Measurements from ENCODE around the gene RAVER2.

Gene RAVER2

DNA sequence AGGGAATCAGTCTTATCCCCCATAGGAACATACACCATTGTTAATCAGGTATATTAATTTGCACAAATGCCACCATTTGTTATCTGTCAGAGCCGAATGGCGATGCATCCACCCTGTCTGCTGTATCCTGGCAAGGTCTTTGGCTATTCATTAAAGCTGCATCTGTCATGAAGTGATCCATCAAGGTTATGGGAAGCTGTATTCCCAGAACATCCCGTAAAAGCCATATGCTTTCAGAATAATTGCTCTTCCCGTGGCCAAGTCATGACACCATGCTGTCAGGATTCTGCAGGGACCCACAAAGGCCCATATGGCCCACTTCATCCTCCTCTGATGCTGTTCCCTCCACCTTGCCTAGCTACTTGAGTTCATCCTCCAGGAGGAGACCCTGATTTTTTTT is 103.9 kb downstream of the RAVER2 start:
- no peak for FAIRE-seq

DNA sequence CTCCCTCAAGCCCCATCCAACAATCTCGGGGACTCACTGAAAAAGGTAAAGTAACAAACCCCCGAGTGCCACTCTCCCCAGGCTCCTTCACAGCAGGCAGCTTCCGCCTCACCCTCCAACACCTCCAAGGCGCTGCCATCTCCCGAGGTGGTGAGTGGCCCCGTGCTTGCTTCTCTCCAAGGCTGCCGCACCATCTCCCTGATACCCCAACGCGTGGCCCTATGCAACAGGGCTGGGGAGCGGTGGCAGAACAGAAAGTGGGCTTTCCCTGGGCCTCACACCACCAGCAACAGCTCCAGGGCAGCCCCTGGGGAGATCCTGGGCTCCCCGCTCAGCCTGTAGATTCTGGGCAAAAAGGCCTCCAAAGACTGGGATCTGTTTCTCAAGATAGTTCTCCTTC is 105.1 kb downstream of the RAVER2 start:
- FAIRE-seq, result no peak

DNA sequence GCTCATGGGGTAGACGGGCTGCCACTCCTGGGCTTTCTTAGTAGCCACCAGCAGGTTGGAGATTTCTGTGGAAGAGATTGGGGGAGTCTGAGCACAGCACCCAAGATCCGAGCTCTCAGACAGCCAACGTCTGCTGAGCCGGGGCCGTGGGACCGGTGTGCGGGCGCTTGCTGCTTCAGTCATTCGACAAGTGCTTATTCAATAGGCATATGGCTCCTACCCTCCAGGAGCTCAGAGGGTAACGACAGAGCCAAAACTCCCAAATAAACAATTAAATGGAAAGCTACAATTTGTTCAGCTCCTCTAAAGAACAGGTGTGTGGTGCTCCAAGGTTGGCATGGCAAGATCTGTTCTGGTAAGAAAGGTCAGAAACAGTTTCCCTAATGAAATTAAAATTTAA is 106.0 kb downstream of the RAVER2 start:
- no peak for FAIRE-seq

DNA sequence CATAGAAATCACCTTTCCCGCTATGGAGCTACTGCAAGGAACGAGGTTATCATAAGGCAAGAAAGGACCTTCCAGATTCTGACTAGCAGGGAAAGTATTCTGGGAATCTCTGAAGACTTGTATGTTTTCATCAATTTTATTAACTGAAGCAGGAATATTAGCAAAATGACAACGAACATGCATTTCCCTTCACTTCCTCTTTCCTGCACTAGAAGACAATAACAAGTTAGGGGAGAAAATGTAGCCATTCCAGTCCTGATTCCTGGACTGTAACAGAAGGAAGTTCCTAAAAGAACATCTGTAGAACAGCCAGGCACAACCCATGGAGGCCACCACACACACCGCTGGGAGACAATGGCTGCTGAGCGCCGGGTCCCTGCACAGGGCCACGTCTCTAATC is 106.8 kb downstream of the RAVER2 start:
- no peak for FAIRE-seq

DNA sequence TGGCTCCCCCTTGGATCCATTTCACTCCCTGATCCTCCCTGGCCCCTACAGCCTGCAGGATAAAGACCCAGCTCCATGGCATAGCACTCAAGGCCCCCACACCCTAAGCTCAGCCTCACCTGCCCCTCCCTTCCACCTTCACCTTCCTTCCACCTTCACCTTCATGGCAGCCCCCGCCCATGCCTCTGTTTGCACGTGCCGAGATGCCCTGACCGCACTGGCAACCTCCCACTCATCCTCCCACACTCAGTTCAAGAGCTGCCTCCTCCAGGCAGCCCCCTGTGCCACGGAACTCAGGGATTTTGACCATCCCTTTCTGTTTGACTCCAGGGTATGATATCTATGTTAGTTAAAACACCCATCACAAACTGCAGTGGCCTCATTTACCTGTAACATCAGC is 109.8 kb downstream of the RAVER2 start:
- FAIRE-seq, result no peak

DNA sequence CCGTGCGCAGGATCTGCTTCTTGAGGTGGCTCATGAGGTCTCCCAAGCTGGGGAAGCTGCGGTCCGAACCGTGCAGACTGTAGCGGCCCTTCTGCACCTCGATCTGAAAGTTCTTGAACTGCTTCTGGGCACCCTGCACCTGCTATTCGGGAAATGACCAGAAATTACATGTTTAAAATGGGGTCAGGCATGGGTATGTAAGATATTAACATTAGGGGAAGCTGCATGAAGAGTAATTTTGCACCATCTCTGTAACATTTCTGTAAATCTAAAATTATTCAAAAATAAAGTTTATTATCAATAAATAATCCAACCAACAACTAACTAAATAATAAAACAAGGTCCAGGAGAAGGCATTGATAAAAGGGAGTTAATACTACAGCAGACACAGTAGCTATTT is 110.7 kb downstream of the RAVER2 start:
- FAIRE-seq, result no peak

DNA sequence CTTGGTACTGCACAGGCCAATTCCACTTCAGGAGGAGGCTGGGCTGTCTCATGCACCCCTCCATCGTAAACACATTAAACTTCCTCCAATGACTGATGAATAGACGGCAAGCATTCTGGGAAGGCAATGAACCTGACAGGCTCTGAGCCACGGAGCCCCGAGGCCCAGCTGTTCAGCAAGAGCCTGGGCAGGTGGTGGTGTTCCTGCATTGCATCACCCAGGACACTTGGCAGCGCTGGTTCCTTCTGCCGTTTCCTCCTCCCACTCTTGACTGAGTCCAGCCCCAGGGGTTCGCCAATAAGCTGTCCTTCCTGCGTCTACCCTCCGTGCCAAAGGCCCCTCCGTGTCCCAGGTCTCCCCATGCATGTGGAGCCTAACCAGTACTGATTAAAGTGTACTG is 111.7 kb downstream of the RAVER2 start:
- FAIRE-seq, result no peak

DNA sequence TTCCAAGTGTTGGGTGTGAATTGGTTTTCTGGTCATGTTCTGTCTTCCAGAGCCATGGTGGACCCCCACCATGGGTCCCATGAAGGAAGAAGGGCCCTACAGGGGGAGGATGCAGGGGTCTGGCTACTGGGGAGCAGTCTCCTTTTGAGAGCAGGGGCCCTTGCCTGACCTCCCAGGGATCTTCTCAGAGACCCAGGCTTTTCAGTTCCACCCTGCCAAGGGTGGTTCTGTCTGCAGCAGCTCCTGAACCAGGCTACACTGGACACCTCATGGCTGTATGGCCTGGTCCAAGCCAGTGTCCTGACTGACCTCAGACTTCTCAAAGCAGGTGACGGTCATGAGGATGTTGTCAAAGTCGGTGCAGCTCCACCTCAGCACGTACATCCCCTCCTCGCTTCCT is 112.5 kb downstream of the RAVER2 start:
- FAIRE-seq, result no peak

DNA sequence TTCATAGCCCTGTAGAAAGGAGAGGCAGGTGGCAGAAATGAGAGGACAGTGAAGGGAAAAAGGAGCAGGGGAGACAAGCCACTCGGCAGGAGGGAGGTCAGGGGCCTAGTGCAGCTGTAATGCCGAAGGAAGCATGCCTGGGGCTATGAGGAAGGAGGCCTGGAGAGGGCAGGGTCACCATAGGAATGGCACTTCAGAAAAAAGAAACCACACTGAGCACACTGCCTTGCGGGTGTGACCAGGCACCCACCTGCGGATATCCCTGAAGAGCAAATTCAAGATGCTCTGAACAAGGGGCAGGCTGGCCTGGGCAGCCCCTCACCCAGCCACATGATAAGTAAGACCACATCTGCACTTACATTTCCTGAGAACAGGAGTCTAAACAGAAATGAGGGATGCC is 116.7 kb downstream of the RAVER2 start:
- no peak for FAIRE-seq

DNA sequence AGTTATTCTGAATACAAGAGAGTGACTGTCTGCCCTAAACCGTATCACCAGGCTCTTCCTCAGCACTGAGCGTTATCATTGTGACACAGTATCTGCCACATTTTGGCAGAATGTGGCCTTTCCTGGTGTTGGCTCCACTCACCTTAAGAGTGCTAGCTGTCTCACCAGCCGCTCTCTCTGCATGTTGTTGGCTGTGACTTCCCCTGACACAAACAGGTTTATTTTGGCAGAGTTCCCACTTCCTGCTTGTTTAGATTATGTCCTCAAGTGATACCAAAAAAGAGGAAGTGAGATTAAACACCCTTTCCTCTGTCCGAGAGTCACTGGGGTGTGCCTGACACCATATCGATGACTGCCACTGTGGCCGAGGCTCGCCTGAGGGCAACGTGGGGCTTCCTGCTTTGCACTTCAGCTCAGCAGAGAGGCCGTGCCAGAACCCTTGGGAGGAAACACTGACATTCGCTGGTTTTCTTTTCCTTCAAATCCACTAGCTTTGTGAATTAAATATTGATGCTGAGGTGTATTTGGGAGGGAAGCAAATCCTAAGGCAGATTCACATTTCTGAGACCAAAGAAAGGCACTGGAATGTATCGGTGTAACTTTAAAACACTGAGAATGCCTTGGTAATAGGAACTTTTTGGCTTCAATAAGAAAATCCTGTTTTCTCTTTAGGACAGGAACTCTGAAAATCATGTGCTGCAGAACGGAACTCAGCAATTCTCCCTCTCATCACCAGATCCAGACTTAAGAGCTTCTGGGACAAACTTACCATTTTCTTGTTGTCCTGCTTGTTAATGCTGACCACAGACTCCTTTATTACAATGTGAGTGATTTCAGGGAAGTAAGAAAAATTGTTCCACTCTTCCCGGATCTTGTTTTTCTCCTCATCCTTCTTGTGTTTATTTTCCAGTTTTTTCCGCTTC is 119.4 kb downstream of the RAVER2 start:
- no peak for FAIRE-seq

DNA sequence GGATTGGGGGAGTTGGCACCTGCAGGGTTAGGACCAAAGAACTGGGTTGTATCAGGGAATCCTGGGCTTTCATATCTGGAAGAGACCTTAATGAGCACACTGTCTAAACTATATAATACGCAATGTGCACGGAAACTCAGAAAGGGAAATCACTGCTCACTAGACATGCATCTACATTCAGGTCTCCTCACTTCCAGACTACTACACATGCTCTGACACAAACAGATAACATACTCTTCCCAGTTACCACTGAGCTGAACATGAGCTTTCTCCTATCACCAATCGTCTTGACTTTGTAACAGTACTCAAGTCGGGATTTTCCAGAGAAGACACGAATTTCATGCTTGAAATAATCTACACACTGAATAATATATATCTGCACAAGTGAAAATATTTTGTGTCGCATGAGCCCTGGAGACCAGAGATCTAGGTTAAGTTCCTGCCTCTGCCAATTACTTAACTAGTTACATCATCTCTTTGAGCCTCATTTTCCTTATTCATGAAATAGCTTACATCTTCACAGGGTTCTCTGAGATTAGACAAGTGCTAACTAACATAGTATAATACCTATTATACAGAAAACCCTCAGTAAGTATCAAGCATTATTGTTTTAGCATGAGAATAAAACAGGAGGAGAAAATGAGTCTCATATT is 120.4 kb downstream of the RAVER2 start:
- FAIRE-seq, result no peak

DNA sequence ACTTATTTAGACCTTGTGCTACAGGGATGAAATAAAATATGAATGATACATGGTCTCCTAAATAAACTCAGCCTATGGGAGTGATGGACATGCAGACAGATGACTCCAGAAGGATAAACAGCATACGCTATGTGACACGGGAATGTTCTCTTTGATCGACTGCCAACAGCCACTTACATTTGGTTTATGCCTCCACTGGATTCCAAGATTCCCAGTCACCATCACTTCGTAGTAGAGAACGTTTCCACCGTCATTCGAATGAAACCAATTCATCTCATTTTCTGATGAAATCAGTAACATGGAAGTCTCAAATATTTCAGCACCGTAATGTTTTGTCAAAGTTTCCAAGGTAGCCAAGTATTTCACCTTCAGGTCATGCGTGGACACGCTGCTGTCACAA is 121.8 kb downstream of the RAVER2 start:
- FAIRE-seq, result no peak

DNA sequence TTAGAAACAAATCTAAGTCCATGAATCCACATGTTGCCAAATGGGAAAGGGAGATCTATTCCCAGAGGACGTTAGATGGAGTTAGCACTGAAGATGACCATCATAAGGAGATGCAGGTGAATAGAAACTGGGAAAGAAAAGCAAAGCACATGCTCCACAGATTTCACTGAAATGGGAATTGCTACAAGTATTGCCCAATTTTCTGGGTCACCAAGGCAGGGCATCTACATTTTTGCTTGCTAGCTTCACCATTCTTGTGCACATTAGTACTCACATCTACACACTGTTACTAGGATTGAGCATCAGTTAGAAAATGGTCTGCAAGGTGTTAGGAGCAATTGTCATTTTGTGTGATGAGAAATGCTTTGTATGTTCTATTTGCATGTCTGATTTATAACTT is 122.4 kb downstream of the RAVER2 start:
- FAIRE-seq, result no peak

DNA sequence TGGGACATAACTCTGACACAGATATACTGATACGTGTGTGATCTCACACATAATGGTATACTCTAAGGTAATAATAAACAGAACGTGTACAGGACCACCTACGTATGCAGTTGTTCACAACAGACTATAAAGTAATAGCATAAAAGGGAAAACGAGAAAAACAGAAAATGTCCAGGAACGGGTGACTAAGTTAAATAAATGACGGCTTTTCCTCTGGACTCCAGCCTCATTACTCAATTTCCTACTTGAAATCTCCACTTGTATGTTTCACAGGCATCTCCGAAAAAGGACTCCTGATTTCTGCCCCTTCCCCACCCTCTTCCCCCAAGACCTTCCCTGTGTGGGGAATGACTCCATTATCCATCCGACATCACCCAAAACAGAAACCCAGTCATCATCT is 126.4 kb downstream of the RAVER2 start:
- no peak for FAIRE-seq

DNA sequence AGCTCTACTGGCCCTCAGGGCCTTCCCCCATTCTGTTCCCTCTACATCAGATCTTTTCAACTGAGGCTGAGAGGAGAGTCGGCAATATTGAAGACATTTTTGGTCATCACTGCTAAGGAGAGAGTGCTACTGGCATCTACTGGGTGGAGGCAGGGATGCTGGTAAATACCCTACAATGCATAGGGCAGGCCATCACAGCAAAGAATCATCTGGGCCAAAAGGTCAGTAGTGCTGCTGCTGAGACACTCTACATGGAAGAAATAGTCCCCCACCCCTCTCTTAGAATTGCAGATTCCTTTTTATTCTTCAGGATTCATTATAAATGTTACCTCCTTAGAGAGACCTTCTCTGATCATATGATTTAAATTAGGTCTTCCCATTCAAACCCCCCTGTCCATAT is 127.2 kb downstream of the RAVER2 start:
- no peak for FAIRE-seq

DNA sequence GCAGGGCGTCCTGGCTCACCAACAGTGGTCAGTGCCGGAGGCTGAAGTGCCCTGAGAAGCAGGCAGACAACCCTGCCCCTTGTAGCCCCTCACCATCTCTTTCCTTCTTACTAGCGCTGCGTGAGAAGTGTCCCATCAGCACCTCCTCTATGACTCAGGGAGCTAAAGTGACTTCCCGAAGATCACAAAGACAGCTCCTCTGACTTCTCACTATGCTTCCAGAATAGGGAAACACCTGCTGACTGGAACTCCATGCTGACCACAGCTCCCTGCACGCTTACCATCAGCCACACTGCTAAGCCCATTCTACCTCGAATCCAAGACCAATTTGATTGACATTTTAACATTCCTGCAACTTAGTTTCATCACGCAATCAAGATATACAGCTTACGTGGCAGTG is 128.7 kb downstream of the RAVER2 start:
- FAIRE-seq, result no peak

DNA sequence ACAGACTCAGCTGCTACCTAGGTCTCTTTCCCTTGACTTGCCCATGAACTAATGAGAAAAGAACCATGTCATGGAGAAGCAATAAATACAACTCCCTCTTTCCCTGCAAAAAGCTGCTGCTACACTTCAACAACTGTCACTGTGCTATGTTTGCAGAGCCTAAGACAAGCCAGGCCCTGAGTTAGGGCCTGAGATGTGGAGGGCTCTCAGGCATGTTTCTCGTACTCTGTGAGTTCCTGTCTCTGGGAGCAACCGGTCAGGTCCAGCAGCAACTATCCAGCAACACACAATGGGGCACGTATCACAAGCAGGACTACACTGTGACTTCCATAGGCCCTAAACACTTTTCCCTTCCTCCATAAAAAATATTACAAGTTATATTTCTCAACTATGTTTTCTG is 129.8 kb downstream of the RAVER2 start:
- FAIRE-seq, result no peak

DNA sequence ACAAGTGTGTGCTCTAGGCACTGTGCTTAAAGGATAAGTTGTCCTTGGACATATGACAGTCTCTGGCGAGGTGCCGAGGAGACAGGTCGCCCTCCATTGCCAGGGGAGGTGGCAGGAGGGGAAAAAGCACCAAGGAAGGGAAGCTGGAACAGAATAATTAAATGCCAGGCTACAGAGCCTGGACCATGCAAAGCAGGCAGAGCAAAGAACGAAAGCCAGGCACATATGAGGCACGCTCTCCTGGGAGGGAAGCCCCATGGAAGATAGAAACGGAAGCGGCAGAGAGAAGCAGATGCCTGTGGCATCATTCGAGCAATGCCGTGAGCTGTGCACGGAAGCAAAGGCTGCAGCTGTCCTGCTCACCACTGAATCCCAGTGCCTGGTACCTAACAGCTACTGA is 130.2 kb downstream of the RAVER2 start:
- no peak for FAIRE-seq

DNA sequence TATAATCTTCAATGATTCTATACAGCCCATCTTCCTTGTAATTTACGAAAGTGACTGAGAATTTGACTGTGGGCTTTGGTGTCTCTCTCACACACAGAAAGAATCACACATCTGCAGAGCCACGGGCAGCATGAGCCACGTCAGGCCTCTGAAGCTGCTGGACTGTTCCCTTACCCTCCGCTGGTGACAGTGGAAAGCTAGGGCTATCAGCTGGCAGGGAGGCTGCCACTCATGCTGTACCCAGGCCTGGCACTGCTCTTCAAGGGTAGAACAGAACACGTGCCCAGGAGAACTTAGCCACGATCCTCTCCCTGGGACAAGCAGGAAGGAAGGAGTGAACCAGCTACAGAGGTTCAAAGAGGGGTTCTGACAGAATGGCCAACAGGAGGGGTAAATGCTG is 130.7 kb downstream of the RAVER2 start:
- FAIRE-seq, result no peak

DNA sequence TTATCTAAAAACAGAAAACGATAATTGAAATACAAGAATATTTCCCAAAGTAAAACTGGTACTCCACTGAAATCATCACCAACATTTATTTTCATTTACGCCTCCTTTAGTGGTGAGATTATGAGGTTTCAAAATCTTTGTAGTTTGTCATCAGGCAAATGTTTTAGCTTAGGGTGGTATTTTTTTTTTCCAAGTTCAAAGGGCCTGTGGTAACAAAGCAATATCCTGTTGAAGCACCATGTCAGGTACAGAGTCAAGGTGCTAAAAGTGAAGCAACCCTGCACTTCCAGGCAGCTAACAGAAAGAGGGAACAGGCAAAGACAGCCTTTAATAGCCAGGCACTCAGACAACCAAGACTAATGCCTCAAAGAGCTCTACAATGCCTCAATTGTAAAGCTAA is 132.3 kb downstream of the RAVER2 start:
- no peak for FAIRE-seq

DNA sequence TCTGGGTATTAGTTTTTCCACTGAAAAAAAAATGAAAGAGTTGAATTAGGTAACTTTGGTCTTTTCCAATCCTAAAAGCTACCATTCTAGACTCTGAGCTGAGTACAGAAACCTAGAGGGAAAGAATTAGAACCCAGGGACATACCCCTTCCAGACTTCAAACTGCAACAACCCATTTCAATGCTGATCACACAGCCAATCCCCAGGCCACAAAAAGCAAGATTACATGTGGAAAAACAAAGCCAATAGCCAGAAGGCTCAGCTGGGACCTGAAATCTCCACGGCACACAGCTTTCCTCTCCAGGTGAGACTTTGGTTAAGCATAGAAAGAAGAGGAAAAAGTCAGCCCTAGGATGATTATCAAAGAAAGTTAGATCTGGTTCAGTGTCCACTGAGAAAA is 132.7 kb downstream of the RAVER2 start:
- no peak for FAIRE-seq

DNA sequence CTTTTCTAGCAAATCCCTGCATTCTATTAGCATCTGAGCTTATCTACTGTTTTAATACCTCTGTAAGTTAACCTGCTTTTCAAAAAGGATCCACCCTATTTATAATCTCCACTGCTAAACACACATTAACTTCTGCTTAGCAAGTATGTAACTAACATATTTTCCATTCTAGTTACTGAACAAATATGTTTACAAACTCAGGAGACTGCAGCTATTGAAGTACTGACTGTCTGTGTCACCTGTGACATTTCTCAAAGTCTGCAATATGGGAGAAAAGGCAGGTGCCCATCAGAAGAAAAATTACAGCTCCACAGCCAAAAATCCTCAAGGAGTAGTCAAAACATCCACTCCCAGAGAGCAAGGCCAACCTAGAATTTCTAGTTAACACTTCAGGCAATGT is 133.2 kb downstream of the RAVER2 start:
- no peak for FAIRE-seq

DNA sequence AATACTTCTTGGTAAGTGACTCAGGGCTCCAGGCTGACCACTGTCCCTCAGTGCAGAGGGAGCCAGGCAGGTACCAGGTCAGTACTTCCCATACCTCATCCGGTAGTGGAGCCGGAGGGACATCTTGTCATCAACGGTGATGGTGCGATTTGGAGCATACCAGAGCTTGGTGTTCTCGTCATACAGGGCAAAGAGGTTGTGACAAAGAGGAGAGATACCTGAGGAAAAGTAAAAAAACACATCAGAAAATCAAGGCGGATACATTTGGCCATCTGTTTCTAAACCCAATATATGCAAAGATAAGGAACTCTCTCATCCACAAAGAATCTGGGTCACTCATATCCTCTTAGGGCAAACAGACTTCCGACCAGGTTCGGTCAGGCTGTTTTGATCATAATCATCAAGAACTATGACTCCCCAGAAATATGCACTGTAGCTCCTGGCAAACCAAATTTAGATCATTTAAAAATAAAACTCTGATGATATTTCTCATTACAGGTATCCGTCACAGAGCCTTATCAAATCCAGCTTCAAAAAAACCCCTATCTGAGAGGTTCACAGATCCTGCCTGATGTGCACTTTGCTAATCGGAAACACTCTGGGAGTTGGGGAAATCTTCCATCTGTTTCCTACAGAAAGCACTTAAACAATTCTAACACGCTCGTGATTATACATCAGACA is 134.2 kb downstream of the RAVER2 start:
- no peak for FAIRE-seq

DNA sequence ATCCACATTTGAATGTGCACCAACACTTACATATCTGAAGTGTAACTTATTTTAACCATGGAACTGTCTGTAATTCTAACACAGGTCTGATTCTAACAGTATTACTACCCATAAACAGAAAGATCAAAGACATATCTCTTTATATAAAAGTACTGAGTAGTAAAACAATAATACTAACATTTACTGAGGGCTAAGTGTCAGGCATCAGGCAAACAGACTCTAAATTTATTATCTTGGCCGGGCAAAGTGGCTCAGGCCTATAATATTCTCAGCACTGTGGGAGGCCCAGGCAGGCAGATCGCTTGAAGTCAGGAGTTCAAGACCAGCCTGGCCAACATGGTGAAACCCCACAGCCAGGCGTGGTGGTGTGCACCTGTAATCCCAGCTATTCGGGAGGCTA is 135.6 kb downstream of the RAVER2 start:
- FAIRE-seq, result no peak
